ENCODE results near the gene RAMAC.

DNA sequence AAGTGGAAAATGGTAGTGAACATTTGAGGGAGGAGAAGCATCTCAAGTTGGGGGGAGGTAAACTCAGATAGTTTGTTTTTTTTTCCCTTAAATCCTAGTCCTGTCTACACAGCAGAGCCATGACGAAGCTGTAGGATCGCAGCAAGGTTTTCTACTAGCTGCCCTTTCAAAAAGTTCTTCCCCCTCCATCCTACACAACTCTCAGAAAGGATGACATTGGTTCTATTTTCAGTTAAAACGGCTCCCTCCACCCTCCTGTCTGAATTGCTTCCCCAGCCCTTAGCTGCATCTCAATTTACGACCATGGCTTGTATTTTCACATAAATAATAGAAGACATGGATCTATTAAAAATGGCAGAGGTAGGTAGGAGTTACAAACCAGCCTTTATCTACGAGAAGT is 35.7 kb upstream of the RAMAC start:
- TF ChIP-seq CTCF (conservative IDR thresholded peaks at IDR 0.05), result no peak
- no peak for TF ChIP-seq ZFX (IDR thresholded peaks at IDR 0.05)

Data from C4-2B (cell line).